Measurements from ENCODE around the gene CHMP4A.

GRCh38 chr14:24189059-24189375 is 24.3 kb downstream of the CHMP4A start:
- no peak for TF ChIP-seq SP1 (IDR thresholded peaks at IDR 0.05)
- TF ChIP-seq SUZ12 (IDR thresholded peaks at IDR 0.05): no peak
- no peak for TF ChIP-seq TARDBP (IDR thresholded peaks at IDR 0.05)
- no peak for TF ChIP-seq FOXK2 (IDR thresholded peaks at IDR 0.05)
- TF ChIP-seq FOXA1 (IDR thresholded peaks at IDR 0.05): no peak
- TF ChIP-seq ELF4 (IDR thresholded peaks at IDR 0.05): no peak
- TF ChIP-seq BHLHE40 (IDR thresholded peaks at IDR 0.05; ENCODE audit: borderline replicate concordance): no peak
- no peak for TF ChIP-seq FOXM1 (IDR thresholded peaks at IDR 0.05; ENCODE audit: borderline replicate concordance)
- no peak for TF ChIP-seq HDGF (IDR thresholded peaks at IDR 0.05; ENCODE audit: borderline replicate concordance)
